Renal cortex interstitium (tissue), 11 donors: ENCODE measurements around the gene ELMO1. TPM values are rescaled to one million over a fixed set of nuclear protein-coding genes. Genes with fewer than 3 reads are reported as not detected.

ENCODE experiments used
- DNase-seq, 11 donors: peaks; one replicate each; pipeline ENCODE4 v3.0.0-alpha.2; 2013; ENCODE audit warnings: low read depth in 9 of 11, low spot score in 4 of 11; ENCODE audit errors: extremely low read depth in 1 of 11
- polyA plus RNA-seq, 3 donors: library from polyadenylated mRNA; unstranded; fragments of 120-200 nt; gene quantifications; one replicate each; pipeline ENCODE4 v1.2.1, GENCODE V29; 2013; ENCODE audit not compliant: insufficient read length in 3 of 3

ELMO1 gene
- polyA plus RNA-seq, 3 donors: 9.0 to 11.8 (median 10.9) TPM

GRCh38 chr7:37112218-37112617 is 336.4 kb downstream of the ELMO1 start:
- no peak for DNase-seq

GRCh38 chr7:37111459-37111858 is 337.2 kb downstream of the ELMO1 start:
- DNase-seq: no peak

GRCh38 chr7:37110660-37111424 is 337.8 kb downstream of the ELMO1 start:
- DNase-seq: no peak

- DNase-seq: no peak
Observed at GRCh38 chr7:37109843-37110242, 338.8 kb downstream of the ELMO1 start.

GRCh38 chr7:37109016-37109683 is 339.5 kb downstream of the ELMO1 start:
- no peak for DNase-seq

- DNase-seq: no peak
Observed at GRCh38 chr7:37108615-37109014, 340.0 kb downstream of the ELMO1 start.

- DNase-seq: no peak
Observed at GRCh38 chr7:37107047-37107750, 341.5 kb downstream of the ELMO1 start.

GRCh38 chr7:37105762-37106161 is 342.9 kb downstream of the ELMO1 start:
- no peak for DNase-seq

- DNase-seq: no peak
Observed at GRCh38 chr7:37104822-37105518, 343.7 kb downstream of the ELMO1 start.

- DNase-seq: no peak
Observed at GRCh38 chr7:37102518-37103137, 346.0 kb downstream of the ELMO1 start.

- no peak for DNase-seq
Observed at GRCh38 chr7:37100735-37101331, 347.8 kb downstream of the ELMO1 start.

- DNase-seq: no peak
Observed at GRCh38 chr7:37098762-37099161, 349.9 kb downstream of the ELMO1 start.

- no peak for DNase-seq
Observed at GRCh38 chr7:37097983-37098382, 350.7 kb downstream of the ELMO1 start.

GRCh38 chr7:37097276-37097675 is 351.4 kb downstream of the ELMO1 start:
- DNase-seq: no peak

GRCh38 chr7:37096341-37096740 is 352.3 kb downstream of the ELMO1 start:
- DNase-seq: no peak

- peak in 1 of 11 donors; percentile 24 for DNase-seq
Observed at GRCh38 chr7:37095122-37095521, 353.5 kb downstream of the ELMO1 start.

GRCh38 chr7:37093257-37093656 is 355.4 kb downstream of the ELMO1 start:
- no peak for DNase-seq

GRCh38 chr7:37092548-37092947 is 356.1 kb downstream of the ELMO1 start:
- no peak for DNase-seq

GRCh38 chr7:37089972-37090371 is 358.7 kb downstream of the ELMO1 start:
- no peak for DNase-seq
